ENCODE measurements around the gene LACTB.
A peak's percentile ranks its signal among the peaks of the same experiment; 100 is the strongest.

Gene LACTB

DNA sequence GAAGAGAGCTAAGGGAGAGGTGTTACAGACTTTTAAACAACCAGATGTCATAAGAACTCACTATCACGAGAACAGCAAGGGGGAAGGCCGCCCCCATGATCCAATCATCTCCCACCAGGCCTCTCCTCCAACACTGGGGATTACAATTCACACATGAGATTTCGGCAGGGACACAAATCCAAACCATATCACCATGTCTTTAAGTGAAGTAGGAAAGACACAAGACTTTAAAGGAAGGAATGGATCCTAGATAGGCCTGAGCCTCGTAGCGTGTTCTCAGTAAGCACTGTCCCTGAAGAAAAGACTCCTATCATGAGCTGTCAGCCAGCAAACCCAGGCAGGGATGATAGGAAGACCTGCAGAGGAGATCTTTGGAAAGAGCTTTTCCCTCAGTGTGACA lies 50.7 kb downstream of the LACTB start:
- Histone ChIP-seq H3K14ac (ENCODE audit: low read length) (no peak overlapping the region), H2AFZ (ENCODE audit: insufficient read depth, low read length, poor library complexity) (no peak overlapping the region), H3K27me3 (ENCODE audit: insufficient read depth, low read length) (no peaks in the 10 kb centered on the region), H3K23ac (ENCODE audit: low read length) (no peak overlapping the region), H3K79me2 (ENCODE audit: control insufficient read depth, insufficient read depth, low read length, poor library complexity) (no peaks in the 10 kb centered on the region), H2BK120ac (ENCODE audit: insufficient read depth, low read length, poor library complexity) (no peak overlapping the region), H3K4ac (ENCODE audit: low read depth, low read length) (no peak overlapping the region), H3K79me1 (ENCODE audit: low read length) (peaks cover 2% of the 10 kb centered on the region), H3K4me2 (ENCODE audit: low read length) (no peak overlapping the region), H3K18ac (ENCODE audit: low read length) (no peak overlapping the region), H2BK12ac (ENCODE audit: low read length) (no peak overlapping the region), H2AK5ac (ENCODE audit: low read length) (no peak overlapping the region), H4K91ac (ENCODE audit: low read depth, low read length) (no peak overlapping the region), H3K4me3 (ENCODE audit: low read depth, low read length) (no peak overlapping the region), H4K12ac (ENCODE audit: low read depth, low read length) (no peak overlapping the region), H3K9ac (ENCODE audit: low read length) (no peak overlapping the region), H4K8ac (ENCODE audit: low read depth, low read length) (no peak overlapping the region), H2BK5ac (ENCODE audit: low read depth, low read length, poor library complexity) (no peak overlapping the region), H3K36me3 (ENCODE audit: control insufficient read depth in 1 of 2, insufficient read depth in 2 of 2, low read length in 2 of 2) (no peaks in the 10 kb centered on the region), H3K4me1 (ENCODE audit: control insufficient read depth in 1 of 2, insufficient read depth in 2 of 2, low read length in 2 of 2) (peaks cover 0 to 2% of the 10 kb centered on the region in 2 experiments), H3K9me3 (ENCODE audit: insufficient read depth, low read depth, low read length) (no peaks in the 10 kb centered on the region), H3K27ac (ENCODE audit: low read depth, low read length) (no peak overlapping the region)
- WGBS (ENCODE audit: extremely low coverage, insufficient coverage, insufficient read length) = no CpG with 5 or more reads among the region's 5 CpGs
- no peak for DNase-seq

DNA sequence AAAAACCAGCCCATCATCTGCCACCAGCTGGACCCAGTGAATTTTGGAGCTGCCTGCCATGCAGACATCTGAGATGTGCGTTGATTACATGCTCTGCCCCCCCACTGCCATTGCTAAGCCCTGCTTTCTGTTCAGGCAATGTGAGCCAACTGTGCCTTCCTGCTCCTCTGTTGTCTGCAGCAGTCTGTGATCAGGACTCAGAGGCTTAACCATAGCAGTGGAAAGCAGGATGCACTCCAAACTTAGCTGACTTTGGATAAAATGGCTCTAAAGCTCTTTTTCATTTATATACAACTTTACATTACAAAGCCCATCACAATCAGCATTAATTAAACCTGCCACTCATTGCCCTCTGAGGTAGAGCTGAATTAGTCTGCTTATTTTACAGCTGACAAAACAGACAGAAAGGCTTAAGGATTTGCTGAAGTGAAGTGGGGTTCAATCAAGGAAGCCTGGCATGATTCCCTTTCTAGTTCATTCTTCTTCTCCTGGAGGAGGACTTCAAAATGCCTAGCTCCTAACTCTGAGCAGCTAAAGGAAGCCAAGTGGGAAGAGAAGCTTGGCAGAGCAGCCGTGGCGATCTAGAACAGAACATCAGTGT lies 51.3 kb downstream of the LACTB start:
- H4K8ac ChIP-seq (ENCODE audit: low read depth, low read length) = no peak overlapping the region
- H3K23ac ChIP-seq (ENCODE audit: low read length) = no peak overlapping the region
- H3K4me2 ChIP-seq (ENCODE audit: low read length) = no peak overlapping the region
- no peak overlapping the region for H3K4ac ChIP-seq (ENCODE audit: low read depth, low read length)
- H3K14ac ChIP-seq (ENCODE audit: low read length) = no peak overlapping the region
- peaks cover 3% of the 10 kb centered on the region for H3K79me1 ChIP-seq (ENCODE audit: low read length)
- H2AK5ac ChIP-seq (ENCODE audit: low read length) = no peak overlapping the region
- no peak overlapping the region for H3K27ac ChIP-seq (ENCODE audit: low read depth, low read length)
- H2AFZ ChIP-seq (ENCODE audit: insufficient read depth, low read length, poor library complexity) = no peak overlapping the region
- peaks cover 0 to 2% of the 10 kb centered on the region in 2 experiments for H3K4me1 ChIP-seq (ENCODE audit: control insufficient read depth in 1 of 2, insufficient read depth in 2 of 2, low read length in 2 of 2)
- H3K9ac ChIP-seq (ENCODE audit: low read length) = no peak overlapping the region
- no peak for DNase-seq
- H3K18ac ChIP-seq (ENCODE audit: low read length) = no peak overlapping the region
- no peaks in the 10 kb centered on the region for H3K9me3 ChIP-seq (ENCODE audit: insufficient read depth, low read depth, low read length)
- no peaks in the 10 kb centered on the region for H3K79me2 ChIP-seq (ENCODE audit: control insufficient read depth, insufficient read depth, low read length, poor library complexity)
- H4K91ac ChIP-seq (ENCODE audit: low read depth, low read length) = no peak overlapping the region
- H2BK12ac ChIP-seq (ENCODE audit: low read length) = no peak overlapping the region
- H4K12ac ChIP-seq (ENCODE audit: low read depth, low read length) = no peak overlapping the region
- no peak overlapping the region for H2BK5ac ChIP-seq (ENCODE audit: low read depth, low read length, poor library complexity)
- no peaks in the 10 kb centered on the region for H3K27me3 ChIP-seq (ENCODE audit: insufficient read depth, low read length)
- no peak overlapping the region for H3K4me3 ChIP-seq (ENCODE audit: low read depth, low read length)
- no CpG with 5 or more reads among the region's 3 CpGs for WGBS (ENCODE audit: extremely low coverage, insufficient coverage, insufficient read length)
- H3K36me3 ChIP-seq (ENCODE audit: control insufficient read depth in 1 of 2, insufficient read depth in 2 of 2, low read length in 2 of 2) = no peaks in the 10 kb centered on the region
- H2BK120ac ChIP-seq (ENCODE audit: insufficient read depth, low read length, poor library complexity) = no peak overlapping the region

GRCh38 chr15:63176302-63176701 lies 54.6 kb downstream of the LACTB start:
- no peak overlapping the region for H3K27ac ChIP-seq (ENCODE audit: low read depth, low read length)
- H3K4me1 ChIP-seq (ENCODE audit: control insufficient read depth in 1 of 2, insufficient read depth in 2 of 2, low read length in 2 of 2) = peaks cover 0 to 2% of the 10 kb centered on the region in 2 experiments
- no peak overlapping the region for H3K4me2 ChIP-seq (ENCODE audit: low read length)
- no peaks in the 10 kb centered on the region for H3K79me2 ChIP-seq (ENCODE audit: control insufficient read depth, insufficient read depth, low read length, poor library complexity)
- H2BK120ac ChIP-seq (ENCODE audit: insufficient read depth, low read length, poor library complexity) = peak overlapping the region; percentile 33
- peak overlapping the region; percentile 47 for H2BK12ac ChIP-seq (ENCODE audit: low read length)
- no CpG with 5 or more reads among the region's 3 CpGs for WGBS (ENCODE audit: extremely low coverage, insufficient coverage, insufficient read length)
- no peak overlapping the region for H3K23ac ChIP-seq (ENCODE audit: low read length)
- H3K9me3 ChIP-seq (ENCODE audit: insufficient read depth, low read depth, low read length) = no peaks in the 10 kb centered on the region
- H3K36me3 ChIP-seq (ENCODE audit: control insufficient read depth in 1 of 2, insufficient read depth in 2 of 2, low read length in 2 of 2) = no peaks in the 10 kb centered on the region
- no peak overlapping the region for H3K18ac ChIP-seq (ENCODE audit: low read length)
- H3K79me1 ChIP-seq (ENCODE audit: low read length) = peaks cover 6% of the 10 kb centered on the region
- no peak overlapping the region for H3K4ac ChIP-seq (ENCODE audit: low read depth, low read length)
- no peaks in the 10 kb centered on the region for H3K27me3 ChIP-seq (ENCODE audit: insufficient read depth, low read length)
- H2AK5ac ChIP-seq (ENCODE audit: low read length) = no peak overlapping the region
- no peak overlapping the region for H2BK5ac ChIP-seq (ENCODE audit: low read depth, low read length, poor library complexity)
- no peak overlapping the region for H4K12ac ChIP-seq (ENCODE audit: low read depth, low read length)
- peak overlapping the region; percentile 40 for H4K91ac ChIP-seq (ENCODE audit: low read depth, low read length)
- no peak overlapping the region for H4K8ac ChIP-seq (ENCODE audit: low read depth, low read length)
- H3K14ac ChIP-seq (ENCODE audit: low read length) = peak overlapping the region; percentile 53
- H3K4me3 ChIP-seq (ENCODE audit: low read depth, low read length) = no peak overlapping the region
- DNase-seq = no peak
- H3K9ac ChIP-seq (ENCODE audit: low read length) = no peak overlapping the region
- H2AFZ ChIP-seq (ENCODE audit: insufficient read depth, low read length, poor library complexity) = no peak overlapping the region

DNA sequence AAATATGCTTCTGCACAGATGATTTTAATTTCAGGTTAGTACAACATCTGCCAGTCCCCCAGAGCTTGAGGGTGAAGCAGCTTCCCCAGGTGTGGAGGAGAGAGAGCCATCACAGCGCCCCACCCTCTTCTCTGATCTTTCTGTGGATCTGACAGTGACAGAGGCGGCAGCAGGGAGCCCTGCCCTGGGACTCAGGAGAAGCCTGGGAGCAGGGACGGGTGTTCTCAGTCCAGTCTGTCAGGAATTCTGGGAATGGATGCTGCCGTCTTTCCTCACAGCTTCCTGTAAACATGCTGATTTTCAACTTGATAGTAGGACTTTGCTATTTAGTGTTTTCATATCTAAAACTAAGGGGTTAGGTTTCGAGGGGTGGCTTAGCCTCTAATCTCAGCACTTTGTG lies 56.4 kb downstream of the LACTB start:
- Histone ChIP-seq H2BK120ac (ENCODE audit: insufficient read depth, low read length, poor library complexity) (no peak overlapping the region), H3K4ac (ENCODE audit: low read depth, low read length) (no peak overlapping the region), H3K9me3 (ENCODE audit: insufficient read depth, low read depth, low read length) (no peaks in the 10 kb centered on the region), H3K4me2 (ENCODE audit: low read length) (no peak overlapping the region), H2BK12ac (ENCODE audit: low read length) (no peak overlapping the region), H3K79me2 (ENCODE audit: control insufficient read depth, insufficient read depth, low read length, poor library complexity) (no peaks in the 10 kb centered on the region), H3K23ac (ENCODE audit: low read length) (no peak overlapping the region), H4K91ac (ENCODE audit: low read depth, low read length) (no peak overlapping the region), H3K79me1 (ENCODE audit: low read length) (peaks cover 6% of the 10 kb centered on the region), H3K27me3 (ENCODE audit: insufficient read depth, low read length) (no peaks in the 10 kb centered on the region), H2AFZ (ENCODE audit: insufficient read depth, low read length, poor library complexity) (peak overlapping the region; percentile 52), H2AK5ac (ENCODE audit: low read length) (no peak overlapping the region), H3K36me3 (ENCODE audit: control insufficient read depth in 1 of 2, insufficient read depth in 2 of 2, low read length in 2 of 2) (no peaks in the 10 kb centered on the region), H2BK5ac (ENCODE audit: low read depth, low read length, poor library complexity) (no peak overlapping the region), H3K4me1 (ENCODE audit: control insufficient read depth in 1 of 2, insufficient read depth in 2 of 2, low read length in 2 of 2) (peaks cover 0 to 2% of the 10 kb centered on the region in 2 experiments), H3K18ac (ENCODE audit: low read length) (no peak overlapping the region), H3K27ac (ENCODE audit: low read depth, low read length) (no peak overlapping the region), H4K12ac (ENCODE audit: low read depth, low read length) (no peak overlapping the region), H4K8ac (ENCODE audit: low read depth, low read length) (peak overlapping the region; percentile 2), H3K9ac (ENCODE audit: low read length) (no peak overlapping the region), H3K14ac (ENCODE audit: low read length) (no peak overlapping the region), H3K4me3 (ENCODE audit: low read depth, low read length) (no peak overlapping the region)
- no CpG with 5 or more reads among the region's 5 CpGs for WGBS (ENCODE audit: extremely low coverage, insufficient coverage, insufficient read length)
- DNase-seq = peak; percentile 92 to 95
